H9 (cell line): ENCODE data around the gene C2orf15. TPM values are rescaled to one million over a fixed set of nuclear protein-coding genes. Genes with fewer than 3 reads are reported as not detected.

ENCODE experiments used
- DNase-seq: peaks from one replicate; pipeline ENCODE4 v3.0.0-alpha.2; 2017
- H2AFZ ChIP-seq: one replicate; pipeline ENCODE4 v1.6.1; 2013; ENCODE audit warnings: mild to moderate bottlenecking, low read length, control low read depth, moderate library complexity
- H2AK5ac ChIP-seq: 2 replicates; pipeline ENCODE4 v1.6.1; 2013; ENCODE audit warnings: low read length, control low read depth, mixed read lengths; ENCODE audit not compliant: insufficient read length
- H2BK120ac ChIP-seq: one replicate; pipeline ENCODE4 v1.6.1; 2013; ENCODE audit warnings: low read depth, mild to moderate bottlenecking, low read length, control low read depth, inconsistent platforms; ENCODE audit not compliant: poor library complexity, severe bottlenecking
- H2BK12ac ChIP-seq: 2 replicates; pipeline ENCODE4 v1.6.1; 2013; ENCODE audit warnings: low read length, control low read depth, mixed read lengths, low read depth; ENCODE audit not compliant: insufficient read length
- H2BK15ac ChIP-seq: 2 replicates; pipeline ENCODE4 v1.6.1; 2013; ENCODE audit warnings: low read depth, low read length, control low read depth
- H2BK20ac ChIP-seq: one replicate; pipeline ENCODE4 v1.6.1; 2013; ENCODE audit warnings: low read depth, mild to moderate bottlenecking, low read length, control low read depth, inconsistent platforms; ENCODE audit not compliant: poor library complexity, severe bottlenecking
- H2BK5ac ChIP-seq: 2 replicates; pipeline ENCODE4 v1.6.1; 2013; ENCODE audit warnings: low read length, control low read depth, mixed read lengths; ENCODE audit not compliant: insufficient read length
- H3K14ac ChIP-seq: 2 replicates; pipeline ENCODE4 v1.6.1; 2013; ENCODE audit warnings: low read length, control low read depth; ENCODE audit not compliant: insufficient read depth
- H3K18ac ChIP-seq: 2 replicates; pipeline ENCODE4 v1.6.1; 2013; ENCODE audit warnings: low read depth, mild to moderate bottlenecking, mixed read lengths, low read length, control low read depth; ENCODE audit not compliant: insufficient read length
- H3K23ac ChIP-seq: 2 replicates; pipeline ENCODE4 v1.6.1; 2013; ENCODE audit warnings: low read length, control low read depth, mixed read lengths, low read depth; ENCODE audit not compliant: insufficient read length
- H3K23me2 ChIP-seq: 2 replicates; pipeline ENCODE4 v1.6.1; 2013; ENCODE audit warnings: low read depth, mild to moderate bottlenecking, mixed read lengths, low read length, control low read depth; ENCODE audit not compliant: insufficient read length, poor library complexity, severe bottlenecking
- H3K27ac ChIP-seq: 2 replicates; pipeline ENCODE4 v1.5.1; 2013; ENCODE audit warnings: low read length, control low read depth, mixed read lengths, low read depth; ENCODE audit not compliant: insufficient read length
- H3K27me3 ChIP-seq: 2 replicates; pipeline ENCODE4 v1.6.1; 2013; ENCODE audit warnings: low read length, control low read depth, inconsistent platforms; ENCODE audit not compliant: insufficient read depth
- H3K4ac ChIP-seq: 2 replicates; pipeline ENCODE4 v1.6.1; 2013; ENCODE audit warnings: low read depth, mild to moderate bottlenecking, control low read depth, inconsistent platforms, low read length, moderate library complexity
- H3K4me1 ChIP-seq: 2 replicates; pipeline ENCODE4 v1.6.1; 2013; ENCODE audit warnings: low read length, control low read depth, inconsistent platforms; ENCODE audit not compliant: insufficient read depth
- H3K4me2 ChIP-seq: 2 replicates; pipeline ENCODE4 v1.6.1; 2013; ENCODE audit warnings: low read length, control low read depth, mixed read lengths; ENCODE audit not compliant: insufficient read length, insufficient read depth
- H3K56ac ChIP-seq: 2 replicates; pipeline ENCODE4 v1.6.1; 2013; ENCODE audit warnings: low read depth, mild to moderate bottlenecking, mixed read lengths, low read length, control low read depth; ENCODE audit not compliant: insufficient read length
- H3K79me1 ChIP-seq: 2 replicates; pipeline ENCODE4 v1.6.1; 2013; ENCODE audit warnings: low read depth, mild to moderate bottlenecking, moderate library complexity, low read length, control low read depth, inconsistent platforms; ENCODE audit not compliant: insufficient read depth, poor library complexity, severe bottlenecking
- H3K79me2 ChIP-seq: 2 replicates; pipeline ENCODE4 v1.6.1; 2013; ENCODE audit warnings: low read length, control low read depth, inconsistent platforms; ENCODE audit not compliant: insufficient read depth
- H3K9ac ChIP-seq: 2 replicates; pipeline ENCODE4 v1.6.1; 2013; ENCODE audit warnings: low read length, control low read depth, mixed read lengths; ENCODE audit not compliant: insufficient read length; ENCODE audit errors: extremely low read depth
- H3K9me3 ChIP-seq: one replicate; pipeline ENCODE4 v1.6.1; 2013; ENCODE audit warnings: low read depth, low read length, inconsistent platforms; ENCODE audit not compliant: control insufficient read depth
- H3T11ph ChIP-seq: one replicate; pipeline ENCODE4 v1.6.1; 2013; ENCODE audit warnings: mild to moderate bottlenecking, low read length, control low read depth, inconsistent platforms
- H4K20me1 ChIP-seq: one replicate; pipeline ENCODE4 v1.6.1; 2013; ENCODE audit not compliant: control insufficient read depth, insufficient read length, insufficient read depth
- H4K5ac ChIP-seq: 2 replicates; pipeline ENCODE4 v1.6.1; 2013; ENCODE audit warnings: low read depth, mild to moderate bottlenecking, mixed read lengths, low read length, control low read depth; ENCODE audit not compliant: insufficient read length
- H4K8ac ChIP-seq: replicated peaks from 2 replicates; pipeline ENCODE4 v1.6.1; 2013; ENCODE audit warnings: low read length, control low read depth, mixed read lengths, low read depth; ENCODE audit not compliant: insufficient read length
- H4K91ac ChIP-seq: 2 replicates; pipeline ENCODE4 v1.6.1; 2013; ENCODE audit warnings: low read depth, mild to moderate bottlenecking, moderate library complexity, mixed read lengths, low read length, control low read depth; ENCODE audit not compliant: insufficient read length
- H3K27ac Mint-ChIP-seq, 3 experiments: 2 replicates in 2 of 3; 3 replicates in 1 of 3; pipeline ENCODE4 v1.8.0; 2020 to 2021; ENCODE audit warnings: mixed read lengths in 3 of 3, mild to moderate bottlenecking in 1 of 3, moderate library complexity in 1 of 3
- H3K27me3 Mint-ChIP-seq: 2 replicates; pipeline ENCODE4 v1.8.0; 2021; ENCODE audit warnings: low read depth, mild to moderate bottlenecking, moderate library complexity, mixed read lengths
- H3K36me3 Mint-ChIP-seq, 3 experiments: 2 replicates in 2 of 3; 3 replicates in 1 of 3; pipeline ENCODE4 v1.8.0; 2020 to 2021; ENCODE audit warnings: low read depth in 3 of 3, mixed read lengths in 3 of 3; ENCODE audit not compliant: insufficient read depth in 1 of 3
- H3K4me1 Mint-ChIP-seq, 2 experiments: 2 replicates each; pipeline ENCODE4 v1.8.0; 2020; ENCODE audit warnings: mixed read lengths in 2 of 2
- H3K4me3 Mint-ChIP-seq, 2 experiments: 2 replicates in 1 of 2; 3 replicates in 1 of 2; pipeline ENCODE4 v1.8.0; 2020 to 2021; ENCODE audit warnings: mild to moderate bottlenecking in 2 of 2, mixed read lengths in 2 of 2, moderate library complexity in 1 of 2
- H3K9me3 Mint-ChIP-seq, 2 experiments: 2 replicates in 1 of 2; 3 replicates in 1 of 2; pipeline ENCODE4 v1.8.0; 2020; ENCODE audit warnings: mild to moderate bottlenecking in 2 of 2, mixed read lengths in 2 of 2, moderate library complexity in 1 of 2
- WGBS: extraction: QIAGEN DNeasy Blood & Tissue Kit; methylation state at CpG from one replicate; pipeline ENCODE4 v1.1.7; 2013; ENCODE audit warnings: missing lambda C conversion rate, low lambda C conversion rate, mixed read lengths; ENCODE audit not compliant: insufficient read length; ENCODE audit errors: extremely low coverage; 5-methylcytosine and 5-hydroxymethylcytosine counted together
- total RNA-seq: library from RNA; stranded (reverse); gene quantifications from 2 replicates; pipeline ENCODE4 v1.2.1, GENCODE V29; 2021
- TF ChIP-seq, protein P1 (sequence below): fragments of 200-600 bp; sonication (generic); conservative IDR thresholded peaks from 3 replicates; pipeline ENCODE4 v1.8.0; 2021; ENCODE audit warnings: antibody characterized with exemption, mild to moderate bottlenecking

C2orf15 gene
- total RNA-seq, 1 experiment from 2014 or later = 6.2 TPM

DNA sequence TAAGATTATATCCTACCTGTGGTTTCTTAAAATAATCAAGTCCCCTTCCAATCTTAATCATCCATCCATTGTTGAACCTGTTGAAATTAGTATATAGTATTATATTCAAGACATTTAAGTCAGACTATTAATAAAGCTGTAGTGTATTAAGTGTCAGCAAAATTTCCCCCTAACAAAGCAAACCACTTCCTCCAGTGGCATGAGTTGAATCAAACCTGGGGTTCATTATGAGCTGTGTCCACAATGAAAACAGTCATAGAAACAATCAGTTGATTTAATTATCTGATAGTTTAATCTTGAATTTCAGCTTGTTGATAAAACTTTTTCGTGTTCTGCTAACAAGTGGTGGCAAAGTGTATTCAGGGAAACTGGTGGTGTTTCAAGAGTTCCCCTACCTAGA lies 28.0 kb downstream of the C2orf15 start:
- no peak overlapping the region for H3K27ac Mint-ChIP-seq
- H2BK20ac ChIP-seq = no peak overlapping the region
- H3K27me3 Mint-ChIP-seq = no peaks in the 10 kb centered on the region
- no peak overlapping the region for H3K23ac ChIP-seq
- no peak overlapping the region for H2BK120ac ChIP-seq
- H4K5ac ChIP-seq = no peak overlapping the region
- no peak overlapping the region for H2BK5ac ChIP-seq
- no peak overlapping the region for H3K56ac ChIP-seq
- peaks cover 2 to 51% (median 17%) of the 10 kb centered on the region in 3 experiments; a peak in 5 of 7 replicates for H3K36me3 Mint-ChIP-seq
- no peak overlapping the region for H3K9ac ChIP-seq
- H3K4me1 Mint-ChIP-seq = no peaks in the 10 kb centered on the region
- no peaks in the 10 kb centered on the region for H3K27me3 ChIP-seq
- H3K14ac ChIP-seq = no peak overlapping the region
- H2BK15ac ChIP-seq = no peak overlapping the region
- H3K79me2 ChIP-seq = no peaks in the 10 kb centered on the region
- no peak overlapping the region for H4K91ac ChIP-seq
- no peak for DNase-seq
- no CpG with 5 or more reads among the region's 1 CpG for WGBS
- no peaks in the 10 kb centered on the region for H3K9me3 Mint-ChIP-seq
- no peak overlapping the region for H3K27ac ChIP-seq
- H3K4me1 ChIP-seq = no peaks in the 10 kb centered on the region
- no peaks in the 10 kb centered on the region for H3K9me3 ChIP-seq
- no peak overlapping the region for H2AFZ ChIP-seq
- TF ChIP-seq, protein P1, sequence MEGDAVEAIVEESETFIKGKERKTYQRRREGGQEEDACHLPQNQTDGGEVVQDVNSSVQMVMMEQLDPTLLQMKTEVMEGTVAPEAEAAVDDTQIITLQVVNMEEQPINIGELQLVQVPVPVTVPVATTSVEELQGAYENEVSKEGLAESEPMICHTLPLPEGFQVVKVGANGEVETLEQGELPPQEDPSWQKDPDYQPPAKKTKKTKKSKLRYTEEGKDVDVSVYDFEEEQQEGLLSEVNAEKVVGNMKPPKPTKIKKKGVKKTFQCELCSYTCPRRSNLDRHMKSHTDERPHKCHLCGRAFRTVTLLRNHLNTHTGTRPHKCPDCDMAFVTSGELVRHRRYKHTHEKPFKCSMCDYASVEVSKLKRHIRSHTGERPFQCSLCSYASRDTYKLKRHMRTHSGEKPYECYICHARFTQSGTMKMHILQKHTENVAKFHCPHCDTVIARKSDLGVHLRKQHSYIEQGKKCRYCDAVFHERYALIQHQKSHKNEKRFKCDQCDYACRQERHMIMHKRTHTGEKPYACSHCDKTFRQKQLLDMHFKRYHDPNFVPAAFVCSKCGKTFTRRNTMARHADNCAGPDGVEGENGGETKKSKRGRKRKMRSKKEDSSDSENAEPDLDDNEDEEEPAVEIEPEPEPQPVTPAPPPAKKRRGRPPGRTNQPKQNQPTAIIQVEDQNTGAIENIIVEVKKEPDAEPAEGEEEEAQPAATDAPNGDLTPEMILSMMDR = no peak
- H4K8ac ChIP-seq = no peak overlapping the region
- no peak overlapping the region for H3K18ac ChIP-seq
- H2BK12ac ChIP-seq = no peak overlapping the region
- H3K79me1 ChIP-seq = peaks cover 3% of the 10 kb centered on the region
- no peak overlapping the region for H3K4ac ChIP-seq
- no peak overlapping the region for H2AK5ac ChIP-seq
- H3K23me2 ChIP-seq = no peaks in the 10 kb centered on the region
- H3K4me3 Mint-ChIP-seq = no peak overlapping the region
- H3T11ph ChIP-seq = no peak overlapping the region
- H3K4me2 ChIP-seq = no peak overlapping the region
- H4K20me1 ChIP-seq = no peaks in the 10 kb centered on the region
